Gastrocnemius medialis (tissue), 4 donors: Measurements from ENCODE around the gene CCDC57. TPM values are rescaled to one million over a fixed set of nuclear protein-coding genes. Genes with fewer than 3 reads are reported as not detected.
"Not testable (repeated sequence)": the region's sequence is repeated elsewhere in the genome, so short reads cannot be mapped to it uniquely, and the experiment has no call there.

Experiments used
- ATAC-seq, 2 donors: fragments of 150-250 bp; one replicate each; pipeline ENCODE4 v1.9.1; 2016
- DNase-seq, 2 donors: peaks; one replicate each; pipeline ENCODE4 v3.0.0-alpha.2; 2019
- H3K27ac ChIP-seq, 4 donors: fragments of 200-600 bp; sonication (generic); 1 replicate in 1 of 4; 2 replicates in 3 of 4; pipeline ENCODE4 v1.5.1; 2016 to 2018; ENCODE audit warnings: mild to moderate bottlenecking in 2 of 4, moderate library complexity in 1 of 4
- H3K27me3 ChIP-seq, 3 donors: fragments of 200-600 bp; sonication (generic) in 2 of 3; 1 replicate in 1 of 3; 2 replicates in 2 of 3; pipeline versions ENCODE4 v1.5.1 to v1.6.0; 2016 to 2019; ENCODE audit warnings: mild to moderate bottlenecking in 1 of 3, moderate library complexity in 1 of 3
- H3K36me3 ChIP-seq, 2 donors: fragments of 200-600 bp; sonication (generic) in 1 of 2; one replicate each; pipeline ENCODE4 v1.5.1; 2017 to 2018
- H3K4me1 ChIP-seq, 2 donors: fragments of 200-600 bp; sonication (generic) in 1 of 2; one replicate each; pipeline ENCODE4 v1.5.1; 2016 to 2017; ENCODE audit warnings: mild to moderate bottlenecking in 2 of 2
- H3K4me3 ChIP-seq, 4 donors: fragments of 200-600 bp; sonication (generic) in 3 of 4; 1 replicate in 1 of 4; 2 replicates in 3 of 4; pipeline ENCODE4 v1.5.1; 2016 to 2019; ENCODE audit warnings: mild to moderate bottlenecking in 2 of 4
- H3K9me3 ChIP-seq, 3 donors: fragments of 200-600 bp; sonication (generic) in 2 of 3; 1 replicate in 1 of 3; 2 replicates in 2 of 3; pipeline ENCODE4 v1.5.1; 2016 to 2019
- POLR2A ChIP-seq, 2 donors: fragments of 450-650 bp; IDR thresholded peaks; one replicate each; pipeline ENCODE4 v1.6.1; 2017; ENCODE audit warnings: antibody characterized with exemption in 2 of 2, mild to moderate bottlenecking in 2 of 2, moderate library complexity in 2 of 2
- in situ Hi-C, 4 donors: fragments of 200-750 bp; cut with MboI; loops; one replicate each; pipeline versions ENCODE4 v1.15.0 to v1.8.0; 2017; ENCODE audit warnings: low sequenced_read_pairs in 4 of 4
- intact Hi-C: fragments of 100-400 bp; cut with DNase I; formaldehyde crosslinking; loops from one replicate; pipeline ENCODE4 v1.15.1; 2023; ENCODE audit warnings: low total_unique reads
- total RNA-seq, 4 donors: library from RNA; depleted of rRNA; stranded (reverse); fragments of >200 nt; gene quantifications; one replicate each; pipeline versions ENCODE4 v1.1.0 to v1.2.3, GENCODE V29; 2016
- TF ChIP-seq, protein P1 (sequence below), 5 experiments: fragments of 450-650 bp in 3 of 5; fragments of 200-600 bp in 2 of 5; sonication (generic) in 2 of 5; IDR thresholded peaks in 4 of 5; conservative IDR thresholded peaks in 1 of 5; 1 replicate in 4 of 5; 2 replicates in 1 of 5; pipeline ENCODE4 v1.5.1; 2016 to 2019; ENCODE audit warnings: antibody characterized with exemption in 5 of 5, mild to moderate bottlenecking in 3 of 5, moderate library complexity in 3 of 5

CCDC57 gene
- total RNA-seq, 4 donors from 2014 or later: 3.7 to 11.3 (median 5.1) TPM

DNA sequence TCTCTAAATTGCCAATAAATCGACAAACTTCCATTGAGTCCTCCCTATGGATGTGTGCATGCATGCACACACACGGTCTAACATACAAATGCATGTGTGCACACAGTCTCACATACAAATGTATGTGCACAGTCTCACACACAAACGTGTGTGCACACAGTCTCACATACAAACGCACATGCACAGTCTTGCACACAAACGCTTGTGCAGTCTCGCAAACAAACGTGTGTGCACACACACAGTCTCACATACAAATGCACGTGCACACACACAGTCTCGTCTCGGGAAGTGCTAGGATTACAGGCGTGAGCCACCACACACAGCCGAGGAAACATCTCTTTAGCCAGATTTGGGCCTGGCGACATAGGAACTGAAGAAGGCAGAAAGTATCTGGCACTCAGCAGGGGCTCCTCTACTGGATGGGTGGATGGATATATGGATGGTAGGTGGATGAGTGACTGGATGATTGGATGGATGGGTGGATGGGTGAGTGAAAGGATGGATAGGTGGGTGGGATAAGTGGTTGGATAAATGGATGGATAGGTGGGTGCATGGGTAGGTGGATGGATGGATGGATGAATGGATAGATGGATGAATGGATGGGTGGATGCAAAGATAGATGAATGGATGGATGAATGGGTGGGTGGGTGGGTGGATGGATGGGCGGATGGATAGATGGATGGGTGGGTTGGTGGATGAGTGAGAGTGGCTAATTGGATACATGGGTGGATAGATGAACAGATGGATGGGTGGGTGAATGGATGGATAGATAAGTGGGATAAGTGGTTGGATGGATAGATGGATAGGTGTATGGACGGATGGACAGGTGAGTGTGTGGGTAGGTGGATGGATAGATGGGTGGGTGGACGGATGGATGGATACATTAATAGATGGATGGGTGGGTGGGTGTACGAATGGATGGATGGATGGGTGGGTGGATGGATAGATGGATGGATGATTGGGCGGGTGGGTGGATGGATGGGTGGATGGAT lies 65.7 kb downstream of the CCDC57 start:
- intact Hi-C loops (no loop called here), in situ Hi-C loops (loop anchor here in 1 of 4 donors (25.0 kb wide), 1 partner anchor 110 kb away; the partner anchor contains the start of genes DCXR and RAC3)
- DNase-seq (no peak), ATAC-seq (no peak)
- no peaks in the 10 kb centered on the region for H3K36me3 ChIP-seq
- TF ChIP-seq, protein P1, sequence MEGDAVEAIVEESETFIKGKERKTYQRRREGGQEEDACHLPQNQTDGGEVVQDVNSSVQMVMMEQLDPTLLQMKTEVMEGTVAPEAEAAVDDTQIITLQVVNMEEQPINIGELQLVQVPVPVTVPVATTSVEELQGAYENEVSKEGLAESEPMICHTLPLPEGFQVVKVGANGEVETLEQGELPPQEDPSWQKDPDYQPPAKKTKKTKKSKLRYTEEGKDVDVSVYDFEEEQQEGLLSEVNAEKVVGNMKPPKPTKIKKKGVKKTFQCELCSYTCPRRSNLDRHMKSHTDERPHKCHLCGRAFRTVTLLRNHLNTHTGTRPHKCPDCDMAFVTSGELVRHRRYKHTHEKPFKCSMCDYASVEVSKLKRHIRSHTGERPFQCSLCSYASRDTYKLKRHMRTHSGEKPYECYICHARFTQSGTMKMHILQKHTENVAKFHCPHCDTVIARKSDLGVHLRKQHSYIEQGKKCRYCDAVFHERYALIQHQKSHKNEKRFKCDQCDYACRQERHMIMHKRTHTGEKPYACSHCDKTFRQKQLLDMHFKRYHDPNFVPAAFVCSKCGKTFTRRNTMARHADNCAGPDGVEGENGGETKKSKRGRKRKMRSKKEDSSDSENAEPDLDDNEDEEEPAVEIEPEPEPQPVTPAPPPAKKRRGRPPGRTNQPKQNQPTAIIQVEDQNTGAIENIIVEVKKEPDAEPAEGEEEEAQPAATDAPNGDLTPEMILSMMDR (IDR thresholded peaks at IDR 0.05 in 4 of 5, conservative IDR thresholded peaks at IDR 0.05 in 1 of 5): no peak
- no peak for TF ChIP-seq POLR2A (IDR thresholded peaks at IDR 0.05)
- H3K4me3 ChIP-seq: no peak overlapping the region
- H3K27ac ChIP-seq: no peak overlapping the region
- no peaks in the 10 kb centered on the region for H3K9me3 ChIP-seq
- H3K27me3 ChIP-seq: no peaks in the 10 kb centered on the region
- peaks cover 3 to 6% of the 10 kb centered on the region in 2 donors for H3K4me1 ChIP-seq

DNA sequence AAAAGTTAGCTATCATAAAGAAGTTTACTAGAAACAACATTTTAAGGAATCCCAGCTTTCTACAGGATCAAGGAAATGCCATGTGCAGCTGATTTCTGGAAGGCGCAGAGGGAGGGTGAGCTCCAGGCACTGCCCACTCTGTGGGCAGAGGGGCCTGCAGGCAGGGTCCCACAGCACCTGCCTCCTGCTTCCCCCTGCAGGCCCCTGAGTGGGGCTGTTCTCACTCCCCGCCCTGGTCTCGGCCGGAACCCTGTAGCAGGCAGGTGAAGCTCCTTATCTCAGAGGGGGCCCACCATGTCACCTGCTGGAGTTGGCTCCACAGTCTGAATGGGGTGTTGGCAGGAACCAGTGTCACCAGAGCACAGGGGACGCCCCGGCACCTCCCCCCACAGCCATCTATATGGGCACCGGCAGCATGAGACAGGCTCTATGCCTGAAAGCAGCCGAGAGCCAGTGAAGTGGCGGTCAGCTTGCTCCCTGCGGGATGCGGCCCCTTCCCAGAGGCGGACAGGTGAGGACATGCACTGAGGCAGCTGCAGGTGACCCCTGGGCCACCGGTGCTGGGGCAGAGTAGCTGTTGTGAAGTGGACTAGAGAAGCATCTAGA lies 67.0 kb downstream of the CCDC57 start:
- ATAC-seq: no peak
- no peaks in the 10 kb centered on the region for H3K27me3 ChIP-seq
- in situ Hi-C loops (loop anchor here in 1 of 4 donors (25.0 kb wide), 1 partner anchor 108 kb away; the partner anchor contains the start of genes DCXR and RAC3), intact Hi-C loops (no loop called here)
- DNase-seq: no peak
- no peaks in the 10 kb centered on the region for H3K9me3 ChIP-seq
- no peak for TF ChIP-seq POLR2A (IDR thresholded peaks at IDR 0.05)
- TF ChIP-seq, protein P1 (IDR thresholded peaks at IDR 0.05 in 4 of 5, conservative IDR thresholded peaks at IDR 0.05 in 1 of 5): no peak
- no peaks in the 10 kb centered on the region for H3K4me1 ChIP-seq
- H3K4me3 ChIP-seq: no peak overlapping the region
- no peaks in the 10 kb centered on the region for H3K36me3 ChIP-seq
- H3K27ac ChIP-seq: no peak overlapping the region

DNA sequence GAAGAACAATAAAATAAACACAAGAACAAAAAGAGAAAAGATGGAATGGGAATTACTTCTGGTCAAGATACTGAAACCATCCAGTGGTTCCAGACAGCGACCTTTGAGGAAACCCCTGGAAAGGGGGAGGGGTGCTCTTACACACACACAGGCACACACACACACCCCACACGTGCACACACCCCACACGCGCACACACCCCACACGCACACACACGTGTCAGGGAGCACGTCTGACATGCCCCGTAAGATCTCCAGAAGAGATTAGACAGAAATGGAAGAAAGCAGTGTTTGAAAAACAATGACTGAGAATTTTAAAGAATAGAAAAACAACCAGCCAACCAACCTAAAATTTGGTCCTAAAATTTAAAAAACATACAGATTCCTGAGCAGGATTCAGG lies 69.3 kb downstream of the CCDC57 start:
- in situ Hi-C loops (loop anchor here in 1 of 4 donors (25.0 kb wide), 1 partner anchor 106 kb away; the partner anchor contains the start of genes DCXR and RAC3), intact Hi-C loops (no loop called here)
- Histone ChIP-seq H3K9me3 (no peaks in the 10 kb centered on the region), H3K27me3 (no peaks in the 10 kb centered on the region), H3K4me1 (no peaks in the 10 kb centered on the region), H3K36me3 (no peaks in the 10 kb centered on the region), H3K4me3 (no peak overlapping the region), H3K27ac (no peak overlapping the region)
- DNase-seq (no peak), ATAC-seq (no peak)
- TF ChIP-seq, protein P1 (IDR thresholded peaks at IDR 0.05 in 4 of 5, conservative IDR thresholded peaks at IDR 0.05 in 1 of 5): no peak
- no peak for TF ChIP-seq POLR2A (IDR thresholded peaks at IDR 0.05)

DNA sequence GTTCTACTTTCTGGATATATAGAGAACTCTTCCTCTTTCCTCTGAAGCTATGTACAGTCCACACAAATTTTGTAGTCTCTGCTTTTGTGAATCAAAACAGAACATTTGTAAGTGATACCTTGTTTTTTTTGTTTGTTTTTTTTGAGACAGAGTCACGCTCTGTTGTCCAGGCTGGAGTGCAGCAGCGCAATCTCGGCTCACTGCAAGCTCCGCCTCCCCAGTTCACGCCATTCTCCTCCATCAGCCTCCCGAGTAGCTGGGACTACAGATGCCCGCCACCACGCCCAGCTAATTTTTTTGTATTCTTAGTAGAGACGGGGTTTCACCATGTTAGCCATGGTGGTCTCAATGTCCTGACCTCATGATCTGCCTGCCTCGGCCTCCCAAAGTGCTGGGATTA lies 72.7 kb downstream of the CCDC57 start:
- DNase-seq, H3K27ac ChIP-seq, H3K9me3 ChIP-seq, ATAC-seq, H3K36me3 ChIP-seq, H3K4me1 ChIP-seq, H3K4me3 ChIP-seq, H3K27me3 ChIP-seq, intact Hi-C loops: not testable (repeated sequence)
- in situ Hi-C loops: loop anchor here in 1 of 4 donors (25.0 kb wide), 1 partner anchor 103 kb away; the partner anchor contains the start of genes DCXR and RAC3

DNA sequence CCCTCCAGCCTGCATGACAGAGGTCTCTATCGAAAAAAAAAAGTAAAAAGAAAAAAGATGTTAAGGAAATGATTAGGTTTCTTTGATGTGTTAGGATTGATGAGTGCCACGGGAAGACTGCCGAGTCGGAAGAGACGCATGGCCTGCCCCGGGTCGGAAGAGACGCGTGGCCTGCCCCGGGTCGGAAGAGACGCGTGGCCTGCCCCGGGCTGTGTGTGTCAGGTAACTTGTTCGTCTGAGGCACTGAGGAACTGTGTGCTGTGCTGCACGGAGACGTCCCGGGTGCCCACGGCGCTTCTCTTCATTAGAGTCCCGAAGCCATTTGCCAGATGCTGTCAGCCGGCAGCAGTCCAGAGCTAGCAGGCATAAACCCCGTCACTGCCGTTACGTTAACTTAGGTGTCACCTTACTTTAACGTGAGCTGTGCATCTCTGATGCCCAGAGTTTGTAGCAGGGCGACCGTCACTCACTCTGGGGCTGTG lies 74.1 kb downstream of the CCDC57 start:
- in situ Hi-C loops: loop anchor here in 1 of 4 donors (25.0 kb wide), 1 partner anchor 101 kb away; the partner anchor contains the start of genes DCXR and RAC3

More for the DNA sequence above, 74.1 kb downstream of the CCDC57 start:
- H3K4me3 ChIP-seq: no peak overlapping the region
- no peaks in the 10 kb centered on the region for H3K9me3 ChIP-seq
- H3K4me1 ChIP-seq: peaks cover 0 to 3% of the 10 kb centered on the region in 2 donors
- intact Hi-C loops: no loop called here
- no peak for DNase-seq
- no peak for ATAC-seq
- no peaks in the 10 kb centered on the region for H3K27me3 ChIP-seq
- no peaks in the 10 kb centered on the region for H3K36me3 ChIP-seq
- TF ChIP-seq, protein P1 (IDR thresholded peaks at IDR 0.05 in 4 of 5, conservative IDR thresholded peaks at IDR 0.05 in 1 of 5): no peak
- no peak for TF ChIP-seq POLR2A (IDR thresholded peaks at IDR 0.05)
- no peak overlapping the region for H3K27ac ChIP-seq
